ENCODE results near the gene CDKL1.
A peak's percentile ranks its signal among the peaks of the same experiment; 100 is the strongest.

The CDKL1 gene

DNA sequence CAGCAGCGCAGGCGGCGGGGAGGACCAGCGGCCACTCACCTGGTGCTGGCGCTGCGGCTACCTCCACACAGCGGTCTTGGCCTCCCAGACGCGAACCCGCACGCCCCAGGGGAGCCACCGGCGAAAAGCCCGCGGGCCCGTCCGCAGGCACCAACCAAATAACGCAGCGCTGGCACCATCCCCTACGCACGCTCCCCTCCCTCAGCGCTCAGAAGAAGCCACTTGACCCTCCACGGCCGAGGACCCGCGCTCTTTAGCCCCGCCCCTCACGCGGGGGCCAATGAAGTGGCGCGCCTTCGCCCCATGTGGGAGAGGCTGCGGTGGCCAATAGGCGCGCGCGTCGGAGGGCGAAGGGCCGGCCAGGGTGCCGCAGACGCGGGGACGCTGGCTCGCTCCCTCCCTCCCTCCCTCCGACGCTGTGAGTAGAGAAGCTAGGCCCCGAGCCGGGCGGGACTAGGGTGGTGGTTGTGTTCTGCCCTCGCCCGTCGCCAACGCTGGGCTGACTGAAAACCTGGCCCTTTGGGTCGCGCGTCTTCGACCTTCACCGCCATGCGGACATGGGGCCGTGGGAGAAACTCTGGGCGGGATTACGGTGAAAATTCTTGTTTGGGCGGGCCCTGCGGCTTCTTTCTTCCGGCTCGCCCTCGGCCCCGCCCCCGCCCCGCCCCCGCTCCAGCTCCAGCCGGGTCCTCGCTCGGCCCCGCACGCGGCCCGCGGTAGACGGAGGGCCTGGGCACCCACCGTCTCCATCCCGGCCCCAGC, 84.5 kb downstream of the CDKL1 start, which contains the start of the genes DMAC2L and L2HGDH (continued):
- TF ChIP-seq GLIS2 (tag by site-specific recombination; IDR thresholded peaks at IDR 0.05) (peak; percentile 100), ZXDB (tag by site-specific recombination; IDR thresholded peaks at IDR 0.05) (peak; percentile 77), BCL11A (tag by site-specific recombination; IDR thresholded peaks at IDR 0.05; ENCODE audit: low read depth) (peak; percentile 58; the same call in 1 of the 2 replicates), ZNF843 (tag by site-specific recombination; IDR thresholded peaks at IDR 0.05) (no peak), ZNF266 (tag by site-specific recombination; IDR thresholded peaks at IDR 0.05; ENCODE audit: low read depth) (no peak), KLF7 (tag by site-specific recombination; IDR thresholded peaks at IDR 0.05; ENCODE audit: borderline replicate concordance) (0 out of 2 replicates have a peak, but pooled peaks have one; percentile 39), ZNF530 (tag by site-specific recombination; IDR thresholded peaks at IDR 0.05; ENCODE audit: low read depth) (no peak), ZSCAN23 (tag by site-specific recombination; IDR thresholded peaks at IDR 0.05) (no peak), ZBTB17 (tag by site-specific recombination; IDR thresholded peaks at IDR 0.05) (no peak), ZNF157 (tag by site-specific recombination; IDR thresholded peaks at IDR 0.05) (no peak), MEIS1 (CRISPR knock-in tag; IDR thresholded peaks at IDR 0.05; ENCODE audit: borderline replicate concordance) (no peak), ZNF394 (tag by site-specific recombination; IDR thresholded peaks at IDR 0.05; ENCODE audit: borderline replicate concordance) (peak; percentile 48; the same call in 1 of the 2 replicates), FEZF1 (tag by site-specific recombination; IDR thresholded peaks at IDR 0.05) (peak; percentile 60; the same call in 1 of the 2 replicates), ZNF48 (tag by site-specific recombination; IDR thresholded peaks at IDR 0.05) (no peak), ZFP69B (tag by site-specific recombination; IDR thresholded peaks at IDR 0.05) (peak; percentile 55), SP2 (tag by site-specific recombination; IDR thresholded peaks at IDR 0.05) (peak; percentile 90), ZNF510 (tag by site-specific recombination; IDR thresholded peaks at IDR 0.05; ENCODE audit: insufficient replicate concordance) (no peak), ZBTB8A (tag by site-specific recombination; IDR thresholded peaks at IDR 0.05) (peak; percentile 58), ZNF837 (tag by site-specific recombination; IDR thresholded peaks at IDR 0.05) (no peak), ZSCAN16 (tag by site-specific recombination; IDR thresholded peaks at IDR 0.05) (no peak), ZNF768 (tag by site-specific recombination; IDR thresholded peaks at IDR 0.05) (no peak), BCL11B (tag by site-specific recombination; IDR thresholded peaks at IDR 0.05; ENCODE audit: low read depth) (peak; percentile 65; the same call in 1 of the 2 replicates), ZNF174 (tag by site-specific recombination; IDR thresholded peaks at IDR 0.05) (no peak)
- TF ChIP-seq, protein P1, sequence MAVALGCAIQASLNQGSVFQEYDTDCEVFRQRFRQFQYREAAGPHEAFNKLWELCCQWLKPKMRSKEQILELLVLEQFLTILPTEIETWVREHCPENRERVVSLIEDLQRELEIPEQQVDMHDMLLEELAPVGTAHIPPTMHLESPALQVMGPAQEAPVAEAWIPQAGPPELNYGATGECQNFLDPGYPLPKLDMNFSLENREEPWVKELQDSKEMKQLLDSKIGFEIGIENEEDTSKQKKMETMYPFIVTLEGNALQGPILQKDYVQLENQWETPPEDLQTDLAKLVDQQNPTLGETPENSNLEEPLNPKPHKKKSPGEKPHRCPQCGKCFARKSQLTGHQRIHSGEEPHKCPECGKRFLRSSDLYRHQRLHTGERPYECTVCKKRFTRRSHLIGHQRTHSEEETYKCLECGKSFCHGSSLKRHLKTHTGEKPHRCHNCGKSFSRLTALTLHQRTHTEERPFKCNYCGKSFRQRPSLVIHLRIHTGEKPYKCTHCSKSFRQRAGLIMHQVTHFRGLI (tag by site-specific recombination; IDR thresholded peaks at IDR 0.05): no peak
- TF ChIP-seq, protein P2, sequence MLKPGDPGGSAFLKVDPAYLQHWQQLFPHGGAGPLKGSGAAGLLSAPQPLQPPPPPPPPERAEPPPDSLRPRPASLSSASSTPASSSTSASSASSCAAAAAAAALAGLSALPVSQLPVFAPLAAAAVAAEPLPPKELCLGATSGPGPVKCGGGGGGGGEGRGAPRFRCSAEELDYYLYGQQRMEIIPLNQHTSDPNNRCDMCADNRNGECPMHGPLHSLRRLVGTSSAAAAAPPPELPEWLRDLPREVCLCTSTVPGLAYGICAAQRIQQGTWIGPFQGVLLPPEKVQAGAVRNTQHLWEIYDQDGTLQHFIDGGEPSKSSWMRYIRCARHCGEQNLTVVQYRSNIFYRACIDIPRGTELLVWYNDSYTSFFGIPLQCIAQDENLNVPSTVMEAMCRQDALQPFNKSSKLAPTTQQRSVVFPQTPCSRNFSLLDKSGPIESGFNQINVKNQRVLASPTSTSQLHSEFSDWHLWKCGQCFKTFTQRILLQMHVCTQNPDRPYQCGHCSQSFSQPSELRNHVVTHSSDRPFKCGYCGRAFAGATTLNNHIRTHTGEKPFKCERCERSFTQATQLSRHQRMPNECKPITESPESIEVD (tag by site-specific recombination; IDR thresholded peaks at IDR 0.05): no peak
- TF ChIP-seq, protein P3, sequence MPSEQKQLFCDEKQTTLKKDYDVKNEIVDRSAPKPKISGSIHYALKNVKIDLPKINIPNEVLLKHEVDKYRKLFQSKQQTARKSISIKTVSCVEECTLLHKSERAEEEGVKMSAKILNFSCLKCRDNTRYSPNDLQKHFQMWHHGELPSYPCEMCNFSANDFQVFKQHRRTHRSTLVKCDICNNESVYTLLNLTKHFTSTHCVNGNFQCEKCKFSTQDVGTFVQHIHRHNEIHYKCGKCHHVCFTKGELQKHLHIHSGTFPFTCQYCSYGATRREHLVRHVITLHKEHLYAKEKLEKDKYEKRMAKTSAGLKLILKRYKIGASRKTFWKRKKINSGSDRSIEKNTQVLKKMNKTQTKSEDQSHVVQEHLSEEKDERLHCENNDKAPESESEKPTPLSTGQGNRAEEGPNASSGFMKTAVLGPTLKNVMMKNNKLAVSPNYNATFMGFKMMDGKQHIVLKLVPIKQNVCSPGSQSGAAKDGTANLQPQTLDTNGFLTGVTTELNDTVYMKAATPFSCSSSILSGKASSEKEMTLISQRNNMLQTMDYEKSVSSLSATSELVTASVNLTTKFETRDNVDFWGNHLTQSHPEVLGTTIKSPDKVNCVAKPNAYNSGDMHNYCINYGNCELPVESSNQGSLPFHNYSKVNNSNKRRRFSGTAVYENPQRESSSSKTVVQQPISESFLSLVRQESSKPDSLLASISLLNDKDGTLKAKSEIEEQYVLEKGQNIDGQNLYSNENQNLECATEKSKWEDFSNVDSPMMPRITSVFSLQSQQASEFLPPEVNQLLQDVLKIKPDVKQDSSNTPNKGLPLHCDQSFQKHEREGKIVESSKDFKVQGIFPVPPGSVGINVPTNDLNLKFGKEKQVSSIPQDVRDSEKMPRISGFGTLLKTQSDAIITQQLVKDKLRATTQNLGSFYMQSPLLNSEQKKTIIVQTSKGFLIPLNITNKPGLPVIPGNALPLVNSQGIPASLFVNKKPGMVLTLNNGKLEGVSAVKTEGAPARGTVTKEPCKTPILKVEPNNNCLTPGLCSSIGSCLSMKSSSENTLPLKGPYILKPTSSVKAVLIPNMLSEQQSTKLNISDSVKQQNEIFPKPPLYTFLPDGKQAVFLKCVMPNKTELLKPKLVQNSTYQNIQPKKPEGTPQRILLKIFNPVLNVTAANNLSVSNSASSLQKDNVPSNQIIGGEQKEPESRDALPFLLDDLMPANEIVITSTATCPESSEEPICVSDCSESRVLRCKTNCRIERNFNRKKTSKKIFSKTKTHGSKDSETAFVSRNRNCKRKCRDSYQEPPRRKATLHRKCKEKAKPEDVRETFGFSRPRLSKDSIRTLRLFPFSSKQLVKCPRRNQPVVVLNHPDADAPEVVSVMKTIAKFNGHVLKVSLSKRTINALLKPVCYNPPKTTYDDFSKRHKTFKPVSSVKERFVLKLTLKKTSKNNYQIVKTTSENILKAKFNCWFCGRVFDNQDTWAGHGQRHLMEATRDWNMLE (tag by site-specific recombination; conservative IDR thresholded peaks at IDR 0.05; ENCODE audit: low read depth): no peak
- TF ChIP-seq, protein P4, sequence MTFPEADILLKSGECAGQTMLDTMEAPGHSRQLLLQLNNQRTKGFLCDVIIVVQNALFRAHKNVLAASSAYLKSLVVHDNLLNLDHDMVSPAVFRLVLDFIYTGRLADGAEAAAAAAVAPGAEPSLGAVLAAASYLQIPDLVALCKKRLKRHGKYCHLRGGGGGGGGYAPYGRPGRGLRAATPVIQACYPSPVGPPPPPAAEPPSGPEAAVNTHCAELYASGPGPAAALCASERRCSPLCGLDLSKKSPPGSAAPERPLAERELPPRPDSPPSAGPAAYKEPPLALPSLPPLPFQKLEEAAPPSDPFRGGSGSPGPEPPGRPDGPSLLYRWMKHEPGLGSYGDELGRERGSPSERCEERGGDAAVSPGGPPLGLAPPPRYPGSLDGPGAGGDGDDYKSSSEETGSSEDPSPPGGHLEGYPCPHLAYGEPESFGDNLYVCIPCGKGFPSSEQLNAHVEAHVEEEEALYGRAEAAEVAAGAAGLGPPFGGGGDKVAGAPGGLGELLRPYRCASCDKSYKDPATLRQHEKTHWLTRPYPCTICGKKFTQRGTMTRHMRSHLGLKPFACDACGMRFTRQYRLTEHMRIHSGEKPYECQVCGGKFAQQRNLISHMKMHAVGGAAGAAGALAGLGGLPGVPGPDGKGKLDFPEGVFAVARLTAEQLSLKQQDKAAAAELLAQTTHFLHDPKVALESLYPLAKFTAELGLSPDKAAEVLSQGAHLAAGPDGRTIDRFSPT (tag by site-specific recombination; IDR thresholded peaks at IDR 0.05): peak; percentile 92
- TF ChIP-seq, protein P5, sequence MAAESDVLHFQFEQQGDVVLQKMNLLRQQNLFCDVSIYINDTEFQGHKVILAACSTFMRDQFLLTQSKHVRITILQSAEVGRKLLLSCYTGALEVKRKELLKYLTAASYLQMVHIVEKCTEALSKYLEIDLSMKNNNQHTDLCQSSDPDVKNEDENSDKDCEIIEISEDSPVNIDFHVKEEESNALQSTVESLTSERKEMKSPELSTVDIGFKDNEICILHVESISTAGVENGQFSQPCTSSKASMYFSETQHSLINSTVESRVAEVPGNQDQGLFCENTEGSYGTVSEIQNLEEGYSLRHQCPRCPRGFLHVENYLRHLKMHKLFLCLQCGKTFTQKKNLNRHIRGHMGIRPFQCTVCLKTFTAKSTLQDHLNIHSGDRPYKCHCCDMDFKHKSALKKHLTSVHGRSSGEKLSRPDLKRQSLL (tag by site-specific recombination; IDR thresholded peaks at IDR 0.05): 0 out of 2 replicates have a peak, but pooled peaks have one; percentile 44

All from HEK293 (cell line).